CD4-positive, alpha-beta T cell treated with Interleukin-10 for 1 hour (primary cell): ENCODE data around the gene ZNF43.
"Not testable (repeated sequence)": the region's sequence is repeated elsewhere in the genome, so short reads cannot be mapped to it uniquely, and the experiment has no call there.

ENCODE experiments used
- DNase-seq: peaks from one replicate; pipeline ENCODE4 v3.0.0-alpha.2; 2020

Gene ZNF43

DNA sequence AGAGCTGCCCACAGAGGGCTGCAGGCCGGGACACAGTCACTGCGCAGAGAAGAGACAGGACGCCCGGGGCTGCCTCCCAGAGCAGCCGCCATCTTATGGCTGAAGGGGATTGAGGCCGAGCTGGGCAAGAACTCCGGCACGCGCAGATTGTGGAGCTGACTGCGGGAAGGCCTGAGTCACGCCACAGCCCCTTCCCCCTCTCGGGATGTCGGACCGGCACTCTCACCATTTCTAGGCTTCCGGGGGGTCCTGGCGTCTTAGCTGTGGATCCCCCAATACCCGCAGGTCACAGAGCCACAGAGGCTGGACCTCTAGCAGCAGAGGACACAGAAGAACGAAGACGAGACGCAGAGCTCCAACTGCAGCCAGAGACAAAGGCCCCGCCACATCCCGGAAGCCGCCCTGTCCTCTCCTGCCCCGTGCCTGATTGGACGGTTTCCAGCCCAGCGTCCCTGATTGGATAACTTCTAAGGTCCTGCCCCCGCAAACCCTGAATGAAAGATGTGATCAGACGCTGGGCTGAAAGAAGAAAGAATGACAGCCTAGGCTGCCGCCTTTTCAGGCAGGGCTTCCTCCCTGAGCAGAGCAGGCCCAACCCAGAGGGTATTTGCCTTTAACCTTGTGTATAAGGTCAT lies at the start of gene ZNF43:
ZNF43 (minus strand) TSS at position 373 of the 635 bp plus-strand sequence; CDS start at position 229, 144 bp downstream.
- DNase-seq, result peak; percentile 95

DNA sequence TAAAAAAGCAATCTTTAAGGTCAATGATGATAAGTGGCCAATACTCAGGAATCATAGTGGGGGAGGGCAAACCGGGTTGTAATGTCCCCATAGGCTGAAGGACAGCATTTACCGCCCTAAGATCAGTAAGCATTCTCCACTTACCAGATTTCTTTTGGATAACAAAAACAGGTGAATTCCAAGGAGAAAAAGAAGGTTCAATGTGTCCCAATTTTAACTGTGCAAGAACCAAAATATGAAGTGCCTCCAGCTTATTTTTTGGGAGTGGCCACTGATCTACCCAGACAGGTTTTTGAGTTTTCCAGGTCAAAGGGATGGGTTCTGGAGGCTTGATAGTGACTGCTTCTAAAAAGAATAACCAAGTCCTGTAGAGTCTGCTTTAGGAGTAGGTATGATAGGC lies 49.5 kb upstream of the ZNF43 start:
- DNase-seq, result not testable (repeated sequence)

DNA sequence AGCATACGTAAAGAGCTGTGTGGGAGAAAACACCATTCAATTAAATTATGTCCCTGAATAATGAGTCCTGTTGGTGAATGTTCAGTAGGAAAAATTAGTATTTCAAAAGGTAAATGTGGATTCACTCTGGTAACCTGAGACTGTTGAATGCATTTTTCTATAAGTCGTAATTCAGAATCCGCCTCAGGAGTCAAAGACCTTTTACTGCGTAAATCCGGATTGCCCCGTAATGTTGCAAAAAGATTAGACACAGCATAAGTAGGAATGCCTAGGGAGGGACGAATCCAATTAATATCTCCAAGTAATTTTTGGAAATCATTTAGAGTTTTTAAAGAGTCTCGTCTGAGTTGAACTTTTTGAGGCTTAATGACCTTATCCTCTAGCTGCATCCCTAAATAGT lies 48.8 kb upstream of the ZNF43 start:
- not testable (repeated sequence) for DNase-seq

DNA sequence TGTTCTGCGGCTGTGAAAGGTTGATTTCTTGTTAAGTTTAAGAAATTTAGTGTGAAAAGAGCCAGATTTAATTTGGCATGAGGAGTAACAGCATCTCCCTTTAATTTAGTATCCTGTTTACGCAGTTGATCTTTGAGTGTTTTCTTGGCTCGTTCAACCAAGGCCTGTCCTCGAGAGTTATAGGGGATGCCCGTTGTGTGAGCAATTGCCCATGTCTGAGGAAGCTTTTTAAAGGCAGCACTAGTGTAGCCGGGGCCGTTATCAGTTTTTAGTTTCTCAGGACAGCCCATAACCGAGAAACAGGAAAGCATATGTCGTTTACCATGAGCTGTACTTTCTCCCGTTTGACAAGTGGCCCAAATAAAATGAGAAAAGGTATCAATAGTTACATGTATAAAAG lies 47.5 kb upstream of the ZNF43 start:
- no peak for DNase-seq

DNA sequence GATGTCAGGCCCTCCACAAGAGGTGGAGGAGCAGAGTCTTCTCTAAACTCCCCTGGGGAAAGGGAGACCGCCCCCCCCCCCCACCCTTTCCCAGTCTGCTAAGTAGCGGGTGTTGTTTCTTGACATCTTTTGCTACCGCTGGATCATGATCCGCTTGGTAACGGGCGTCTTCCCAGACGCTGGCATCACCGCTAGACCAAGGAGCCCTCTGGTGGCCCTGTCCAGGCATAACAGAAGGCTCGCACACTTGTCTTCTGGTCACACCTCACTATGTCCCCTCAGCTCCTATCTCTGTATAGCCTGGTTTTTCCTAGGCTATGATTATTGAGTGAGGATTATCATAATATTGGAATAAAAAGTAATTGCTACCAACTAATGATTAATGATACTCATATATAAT lies 44.8 kb upstream of the ZNF43 start:
- peak; percentile 3 for DNase-seq

DNA sequence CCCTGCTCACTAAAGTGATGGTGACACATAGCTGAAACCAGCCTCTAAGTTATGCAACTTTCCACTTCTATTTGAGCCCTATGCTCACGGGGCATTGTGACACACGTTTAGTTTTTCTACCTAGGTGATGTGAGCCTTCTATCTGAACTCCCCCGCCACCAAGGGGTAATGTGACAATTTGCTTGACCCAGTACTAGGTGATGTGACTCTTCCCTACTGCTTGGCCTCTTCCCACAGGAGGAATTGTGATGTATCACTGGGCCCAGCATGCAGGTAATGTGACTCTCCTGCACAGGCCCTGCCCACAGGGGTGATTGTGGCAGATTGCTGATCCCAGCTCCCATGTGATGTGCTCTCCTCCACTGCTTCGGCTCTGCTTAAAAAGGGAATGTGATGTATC lies 42.7 kb upstream of the ZNF43 start:
- no peak for DNase-seq

DNA sequence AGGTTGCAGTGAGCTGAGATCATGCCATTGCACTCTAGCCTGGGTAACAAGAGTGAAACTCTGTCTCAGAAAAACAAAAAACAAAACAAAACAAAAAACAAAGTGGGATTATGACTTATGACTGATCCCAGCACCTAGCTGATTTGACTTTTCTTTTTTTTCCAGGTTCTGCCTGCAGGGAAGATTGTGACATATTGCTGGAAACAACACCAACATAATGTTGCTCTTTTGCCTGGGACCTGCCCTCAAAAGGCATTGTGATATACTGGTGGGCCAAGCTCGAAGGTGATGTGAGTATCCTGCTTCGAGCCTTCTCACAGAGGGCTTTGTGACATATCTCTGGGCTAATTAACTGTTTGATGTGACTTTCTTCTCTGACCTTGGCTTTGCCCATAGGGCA lies 42.0 kb upstream of the ZNF43 start:
- no peak for DNase-seq

DNA sequence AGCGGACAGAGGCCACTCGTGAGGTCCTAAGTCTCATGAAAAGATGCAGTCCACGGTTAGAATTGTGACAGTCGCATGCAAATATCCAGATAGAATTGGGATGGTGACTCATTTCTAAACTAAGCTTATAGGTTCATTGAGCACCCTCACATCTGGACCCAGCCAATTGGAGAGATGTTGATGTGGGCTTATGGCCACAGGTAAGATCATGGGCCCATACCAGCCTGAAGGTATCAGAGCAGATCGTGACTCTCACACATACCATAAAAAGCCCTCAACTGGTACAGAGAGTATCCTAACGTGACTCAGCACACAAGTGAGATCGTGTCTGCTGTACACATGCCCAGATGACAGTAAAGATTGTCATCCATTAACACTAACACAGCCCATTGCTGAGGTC lies 40.6 kb upstream of the ZNF43 start:
- DNase-seq, result not testable (repeated sequence)

DNA sequence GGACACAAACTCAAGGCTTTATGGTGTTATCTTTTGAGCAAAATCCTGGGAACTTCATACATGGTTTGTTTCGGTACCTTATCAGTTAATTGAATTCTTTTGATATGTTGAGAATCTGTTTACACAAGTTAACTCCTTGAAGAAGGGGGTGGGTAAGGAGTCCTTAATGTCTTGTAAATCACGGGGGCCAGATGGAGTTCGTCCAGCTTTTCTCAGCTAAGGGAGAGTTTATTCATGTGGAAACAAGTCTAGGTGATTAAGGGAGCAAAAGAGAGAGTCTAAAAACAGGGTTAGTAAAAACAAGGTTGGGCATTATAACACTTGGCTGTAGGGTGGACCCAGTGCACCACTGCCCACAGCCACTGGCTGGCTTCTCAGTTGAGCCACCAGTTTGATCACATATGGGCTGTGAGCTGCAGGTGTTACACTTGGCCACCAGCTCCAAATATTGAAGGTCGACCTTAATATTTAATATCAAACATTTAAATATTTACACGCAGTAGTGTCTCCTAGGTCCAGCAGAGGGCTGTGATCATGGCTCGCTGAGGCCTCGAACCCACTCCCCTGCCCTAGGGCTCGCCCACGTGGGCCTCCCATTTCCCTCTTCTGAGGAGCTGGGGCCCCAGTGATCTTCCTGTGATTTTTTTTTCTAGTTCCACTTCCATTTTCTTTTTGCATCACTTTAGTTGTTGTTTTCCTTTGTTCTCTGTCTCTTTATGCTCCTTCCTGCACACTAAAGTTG lies 21.0 kb upstream of the ZNF43 start:
- DNase-seq, result no peak

DNA sequence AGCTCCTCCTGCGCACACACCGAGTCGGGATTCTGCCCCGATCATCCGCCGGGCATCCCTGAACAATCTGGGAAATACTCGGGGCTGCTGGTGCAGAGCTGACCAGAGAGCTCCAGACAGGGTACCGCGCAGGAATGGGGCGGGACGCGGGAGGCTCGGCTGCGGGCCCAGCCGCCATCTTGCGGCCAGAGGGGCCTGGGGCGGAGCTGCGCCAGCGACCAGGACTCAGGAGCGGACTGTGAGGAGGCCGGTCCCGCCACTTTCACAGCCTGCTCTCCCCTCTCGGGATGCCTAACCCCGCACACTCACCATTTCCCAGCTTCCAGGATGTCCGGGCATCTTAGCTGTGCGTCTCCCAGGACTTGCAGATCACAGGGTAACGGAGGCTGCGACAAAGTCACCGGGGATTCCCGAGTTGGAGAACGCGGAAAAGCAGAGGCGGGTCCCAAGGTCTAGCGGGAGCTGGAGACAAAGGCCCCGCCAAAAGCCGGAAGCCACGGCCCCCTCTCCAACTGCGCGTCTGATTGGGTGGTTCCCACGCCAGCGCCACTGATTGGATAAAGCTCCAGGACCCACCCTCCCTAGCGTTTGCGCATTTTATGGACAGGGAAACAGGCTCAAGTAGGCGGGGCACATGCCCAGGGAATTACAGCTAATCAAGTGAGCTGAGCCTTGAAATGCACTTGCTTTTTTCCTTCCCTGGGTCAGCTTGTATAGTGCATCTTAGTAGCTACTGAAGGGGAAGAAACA lies 15.8 kb upstream of the ZNF43 start:
- peak; percentile 92 for DNase-seq

DNA sequence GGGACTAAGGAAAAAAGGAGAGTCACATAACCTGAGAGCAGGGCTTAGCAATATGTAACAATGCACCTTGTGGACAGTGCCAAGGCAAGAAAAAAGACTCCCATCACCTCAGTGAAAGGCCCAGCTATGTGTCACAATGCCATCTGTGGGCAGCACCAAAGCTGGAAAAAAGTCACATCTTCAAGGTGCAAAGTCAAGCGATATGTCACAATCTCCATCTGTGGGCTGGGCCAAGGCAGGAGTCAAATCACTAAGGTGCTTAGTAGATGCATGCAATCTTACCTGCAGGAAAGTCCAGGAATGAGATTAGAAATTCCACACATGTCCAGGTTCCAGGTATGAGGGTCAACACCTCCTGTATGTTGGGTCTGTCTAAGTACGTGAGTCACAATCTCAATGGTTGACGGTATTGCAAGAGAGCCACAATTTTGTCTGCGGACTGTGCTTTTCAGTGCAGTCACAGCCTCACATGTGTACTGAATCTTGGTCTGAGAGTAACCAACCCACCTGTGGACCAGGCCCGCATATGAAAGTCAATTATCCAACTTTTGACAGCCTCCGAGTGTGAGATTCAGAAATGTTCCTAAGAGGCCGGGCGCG lies 14.8 kb upstream of the ZNF43 start:
- no peak for DNase-seq

DNA sequence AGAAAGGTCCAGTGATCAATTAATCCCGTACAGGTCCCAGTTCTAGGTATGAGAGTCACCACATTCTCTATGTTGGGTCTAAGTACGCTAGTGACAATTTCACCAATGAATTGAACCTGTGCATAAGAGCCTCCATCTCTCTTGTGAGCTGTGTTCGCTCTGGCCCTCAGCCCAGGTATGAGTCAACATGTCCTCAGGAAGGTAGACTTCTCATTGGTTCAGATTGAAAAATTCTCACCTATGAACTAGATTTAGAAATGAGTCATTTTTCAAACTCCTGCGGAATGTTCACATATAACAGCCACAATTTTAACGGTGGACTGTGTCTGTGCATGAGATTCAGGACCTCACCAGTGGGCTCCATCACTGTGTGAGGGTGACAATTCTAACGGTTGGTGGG lies 12.7 kb upstream of the ZNF43 start:
- DNase-seq, result no peak

DNA sequence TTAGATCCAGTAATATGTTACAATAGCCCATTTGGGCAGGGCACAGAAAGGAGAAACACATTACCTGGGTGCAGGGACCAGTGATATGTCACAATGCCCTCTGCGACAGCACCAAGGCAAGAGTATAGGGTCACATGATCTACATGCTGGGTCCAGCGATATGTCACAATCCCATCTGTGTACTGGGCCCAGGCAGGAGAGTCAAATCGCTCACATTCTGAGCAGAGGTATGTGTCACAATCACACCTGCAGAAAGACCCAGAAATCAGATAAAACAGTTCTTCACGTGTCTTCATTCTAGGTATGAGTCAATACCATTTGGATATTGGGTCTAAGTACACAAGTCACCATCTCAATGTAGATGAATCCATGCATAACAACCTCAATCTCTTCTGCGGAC lies 7.1 kb upstream of the ZNF43 start:
- no peak for DNase-seq

DNA sequence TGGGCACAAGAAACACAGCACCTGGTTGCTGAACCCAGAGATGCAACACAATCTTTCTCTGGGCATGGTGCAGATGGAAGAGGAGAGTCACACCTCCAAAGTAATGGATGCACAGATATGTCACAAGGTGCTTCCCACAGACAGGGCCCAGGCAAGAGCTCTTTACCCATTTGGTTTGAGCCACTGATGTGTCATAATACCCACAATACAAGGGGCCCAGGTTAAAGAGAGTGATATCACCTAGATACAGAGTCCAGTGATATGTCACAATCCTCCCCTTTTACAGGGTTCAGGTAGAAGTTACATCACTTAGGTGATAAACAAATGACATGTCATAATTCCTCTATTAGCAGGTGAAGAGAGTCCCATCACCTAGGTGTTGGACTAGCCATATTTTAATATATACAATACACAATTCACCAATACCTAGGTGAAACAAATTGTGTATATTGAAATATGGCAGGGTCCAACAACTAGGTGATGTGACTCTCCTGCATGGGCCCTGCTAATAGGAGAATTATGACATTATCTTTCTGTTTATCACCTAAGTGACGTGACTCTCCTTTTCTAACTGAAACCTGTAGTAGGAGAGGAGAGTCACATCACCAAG lies 5.6 kb upstream of the ZNF43 start:
- no peak for DNase-seq

DNA sequence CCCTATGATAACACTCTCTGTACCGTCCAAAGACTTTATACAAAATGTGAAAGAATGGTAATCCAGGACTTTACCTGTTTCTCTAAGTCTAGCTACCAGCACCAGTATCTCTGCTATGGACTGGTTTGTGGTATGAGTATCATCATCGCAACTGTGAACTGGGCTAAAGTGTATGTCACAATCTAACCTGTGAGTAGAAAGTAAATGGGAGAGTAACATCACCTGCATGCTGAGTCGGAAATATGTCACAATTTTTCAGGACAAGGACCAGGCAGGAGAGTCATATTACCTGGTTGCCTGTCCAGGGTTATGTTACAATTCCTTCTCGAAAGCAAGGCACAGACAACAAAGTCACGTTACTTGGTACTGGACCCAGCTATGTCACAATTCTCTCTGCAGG lies 5.1 kb upstream of the ZNF43 start:
- DNase-seq, result no peak

DNA sequence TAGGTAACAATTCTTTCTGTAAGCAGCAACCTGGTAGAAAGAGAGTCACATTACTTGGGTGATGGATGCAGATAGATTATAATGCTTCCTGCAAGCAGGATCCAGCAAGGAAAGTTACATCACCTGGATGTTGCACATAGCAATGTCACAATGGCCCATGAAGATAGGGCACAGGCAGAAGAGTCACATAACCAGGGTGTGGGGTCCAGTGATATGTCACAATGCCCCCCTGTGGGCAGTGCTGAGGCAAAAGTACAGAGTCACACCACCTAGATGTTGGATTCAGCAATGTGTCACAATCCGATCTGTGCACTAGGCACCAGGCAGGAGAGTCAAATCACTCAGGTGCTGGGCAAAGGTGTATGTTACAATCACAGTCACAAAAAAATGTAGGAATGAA lies 4.0 kb upstream of the ZNF43 start:
- no peak for DNase-seq

DNA sequence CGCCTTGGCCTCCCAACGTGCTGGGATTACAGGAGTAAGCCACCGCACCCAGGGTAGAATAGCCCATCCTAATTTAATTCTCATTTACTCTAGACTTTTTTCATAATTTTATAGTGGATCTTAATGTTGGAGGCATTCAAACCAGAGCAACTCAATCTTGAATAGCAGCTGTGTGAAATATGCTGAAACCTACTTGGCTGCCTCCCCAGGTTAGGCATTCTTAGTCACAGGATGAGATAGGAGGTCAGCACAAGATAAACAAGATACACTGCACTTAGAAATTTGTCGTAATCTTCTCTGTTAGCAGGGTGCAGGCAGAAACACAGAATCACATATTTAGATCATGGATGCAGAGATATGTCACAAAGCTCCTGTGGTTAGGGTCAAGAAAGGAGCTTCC lies 2.7 kb upstream of the ZNF43 start:
- DNase-seq, result no peak

DNA sequence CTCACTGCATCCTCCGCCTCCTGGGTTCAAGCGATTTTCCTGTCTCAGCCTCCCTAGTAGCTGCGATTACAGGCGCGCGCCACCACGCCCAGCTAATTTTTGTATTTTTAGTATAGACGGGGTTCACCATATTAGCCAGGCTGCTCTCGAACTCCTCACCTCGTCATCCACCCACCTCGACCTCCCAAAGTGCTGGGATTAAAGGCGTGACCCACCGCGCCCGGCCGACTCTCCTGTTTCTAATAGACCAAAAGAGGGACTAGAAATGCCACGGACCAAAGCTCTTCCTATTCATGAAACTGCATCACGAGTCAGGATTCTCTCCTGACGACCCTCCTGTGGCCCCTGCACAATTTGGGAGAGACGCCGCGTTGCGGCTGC lies 563 bp downstream of the ZNF43 start:
- DNase-seq, result no peak

DNA sequence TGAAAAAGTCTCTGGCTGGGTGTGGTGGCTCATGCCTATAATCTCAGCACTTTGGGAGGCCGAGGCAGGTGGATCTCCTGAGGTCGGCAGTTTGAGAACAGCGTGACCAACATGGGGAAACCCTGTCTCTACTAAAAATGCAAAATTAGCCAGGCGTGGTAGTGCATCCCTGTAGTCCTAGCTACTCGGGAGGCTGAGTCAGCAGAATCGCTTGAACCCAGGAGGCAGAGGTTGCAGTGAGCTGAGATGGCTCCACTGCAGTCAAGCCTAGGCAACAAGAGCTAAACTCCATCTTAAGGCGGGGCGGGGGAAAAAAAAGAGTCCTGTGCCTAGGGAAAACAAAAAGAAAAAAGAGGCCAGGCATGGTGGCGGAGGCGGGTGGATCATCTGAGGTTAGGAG lies 2.2 kb downstream of the ZNF43 start:
- DNase-seq, result no peak

DNA sequence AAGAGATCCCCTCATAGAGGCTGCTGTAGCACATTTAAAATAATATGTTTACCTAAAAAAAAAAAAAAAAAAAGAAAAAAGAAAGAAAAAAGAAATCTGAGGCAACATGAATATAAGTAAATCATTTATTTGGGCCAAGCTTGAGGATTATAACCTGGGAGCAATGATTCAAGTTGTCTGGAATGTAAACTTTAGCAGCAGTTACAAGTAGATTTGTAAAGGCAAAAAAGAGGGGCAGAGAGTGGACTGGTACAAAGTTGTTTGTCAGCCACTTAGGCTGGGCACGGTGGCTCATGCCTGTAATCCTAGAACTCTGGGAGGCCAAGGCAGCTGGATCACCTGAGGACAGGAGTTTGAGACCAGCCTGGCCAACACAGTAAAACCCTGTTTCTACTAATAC lies 11.3 kb downstream of the ZNF43 start:
- DNase-seq, result no peak

DNA sequence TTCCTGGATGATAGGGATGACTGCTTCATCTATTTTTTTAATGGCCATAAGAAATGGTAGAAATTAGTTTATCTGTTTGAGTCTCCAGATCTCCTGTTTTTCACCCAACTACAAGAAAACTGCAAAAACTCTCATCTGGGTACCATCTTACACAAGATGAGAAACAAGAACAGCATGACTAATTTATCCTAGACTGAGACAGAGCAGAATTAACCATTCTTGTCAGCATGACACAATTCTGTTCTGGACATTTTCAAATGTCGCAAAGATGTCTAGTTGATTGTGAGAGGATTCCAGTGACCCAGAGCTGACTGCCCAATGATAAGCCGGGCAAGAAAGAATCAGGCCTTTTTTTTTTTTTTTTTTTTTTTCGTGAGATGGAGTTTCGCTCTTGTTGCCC lies 12.8 kb downstream of the ZNF43 start:
- no peak for DNase-seq

DNA sequence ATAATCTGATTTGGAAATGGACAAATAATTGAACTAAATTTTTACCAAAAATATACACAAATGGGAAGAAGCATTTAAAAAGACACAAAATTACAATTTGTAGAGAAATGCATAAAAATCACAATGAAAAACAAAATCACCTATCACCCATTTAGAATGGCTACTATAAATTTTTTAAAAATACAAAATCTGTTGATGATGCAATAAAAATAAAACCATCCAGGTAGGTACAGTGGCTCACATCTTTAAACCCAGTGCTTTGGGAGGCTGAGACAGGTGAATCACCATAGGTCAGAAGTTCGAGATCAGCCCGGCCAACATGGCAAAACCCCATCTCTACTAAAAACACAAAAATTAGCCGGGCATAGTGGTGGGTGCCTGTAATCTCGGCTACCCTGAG lies 23.5 kb downstream of the ZNF43 start:
- DNase-seq, result no peak

DNA sequence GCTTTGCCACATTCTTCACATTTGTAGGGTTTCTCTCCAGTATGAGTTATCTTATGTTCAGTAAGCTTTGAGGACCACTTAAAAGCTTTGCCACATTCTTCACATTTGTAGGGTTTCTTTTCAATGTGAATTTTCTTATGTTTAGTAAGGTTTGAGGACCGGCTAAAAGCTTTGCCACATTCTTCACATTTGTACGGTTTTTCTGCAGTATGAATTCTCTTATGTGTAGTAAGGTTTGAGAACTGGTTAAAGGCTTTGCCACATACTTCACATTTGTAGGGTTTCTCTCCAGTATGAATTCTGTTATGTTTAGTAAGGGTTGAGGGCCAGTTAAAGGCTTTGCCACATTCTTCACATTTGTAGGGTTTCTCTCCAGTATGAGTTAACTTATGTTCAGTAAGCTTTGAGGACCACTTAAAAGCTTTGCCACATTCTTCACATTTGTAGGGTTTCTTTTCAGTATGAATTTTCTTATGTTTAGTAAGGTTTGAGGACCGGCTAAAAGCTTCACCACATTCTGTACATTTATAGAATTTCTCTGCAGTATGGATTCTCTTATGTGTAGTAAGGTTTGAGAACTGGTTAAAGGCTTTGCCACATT lies 27.5 kb downstream of the ZNF43 start:
- not testable (repeated sequence) for DNase-seq
